Medulla oblongata (tissue), 1 donor: Measurements from ENCODE around the gene SETX.
"Not testable (repeated sequence)": the region's sequence is repeated elsewhere in the genome, so short reads cannot be mapped to it uniquely, and the experiment has no call there.

Source experiments
- DNase-seq: peaks from one replicate; pipeline ENCODE4 v3.0.0-alpha.2; 2015; ENCODE audit errors: extremely low spot score

SETX gene, protein sequence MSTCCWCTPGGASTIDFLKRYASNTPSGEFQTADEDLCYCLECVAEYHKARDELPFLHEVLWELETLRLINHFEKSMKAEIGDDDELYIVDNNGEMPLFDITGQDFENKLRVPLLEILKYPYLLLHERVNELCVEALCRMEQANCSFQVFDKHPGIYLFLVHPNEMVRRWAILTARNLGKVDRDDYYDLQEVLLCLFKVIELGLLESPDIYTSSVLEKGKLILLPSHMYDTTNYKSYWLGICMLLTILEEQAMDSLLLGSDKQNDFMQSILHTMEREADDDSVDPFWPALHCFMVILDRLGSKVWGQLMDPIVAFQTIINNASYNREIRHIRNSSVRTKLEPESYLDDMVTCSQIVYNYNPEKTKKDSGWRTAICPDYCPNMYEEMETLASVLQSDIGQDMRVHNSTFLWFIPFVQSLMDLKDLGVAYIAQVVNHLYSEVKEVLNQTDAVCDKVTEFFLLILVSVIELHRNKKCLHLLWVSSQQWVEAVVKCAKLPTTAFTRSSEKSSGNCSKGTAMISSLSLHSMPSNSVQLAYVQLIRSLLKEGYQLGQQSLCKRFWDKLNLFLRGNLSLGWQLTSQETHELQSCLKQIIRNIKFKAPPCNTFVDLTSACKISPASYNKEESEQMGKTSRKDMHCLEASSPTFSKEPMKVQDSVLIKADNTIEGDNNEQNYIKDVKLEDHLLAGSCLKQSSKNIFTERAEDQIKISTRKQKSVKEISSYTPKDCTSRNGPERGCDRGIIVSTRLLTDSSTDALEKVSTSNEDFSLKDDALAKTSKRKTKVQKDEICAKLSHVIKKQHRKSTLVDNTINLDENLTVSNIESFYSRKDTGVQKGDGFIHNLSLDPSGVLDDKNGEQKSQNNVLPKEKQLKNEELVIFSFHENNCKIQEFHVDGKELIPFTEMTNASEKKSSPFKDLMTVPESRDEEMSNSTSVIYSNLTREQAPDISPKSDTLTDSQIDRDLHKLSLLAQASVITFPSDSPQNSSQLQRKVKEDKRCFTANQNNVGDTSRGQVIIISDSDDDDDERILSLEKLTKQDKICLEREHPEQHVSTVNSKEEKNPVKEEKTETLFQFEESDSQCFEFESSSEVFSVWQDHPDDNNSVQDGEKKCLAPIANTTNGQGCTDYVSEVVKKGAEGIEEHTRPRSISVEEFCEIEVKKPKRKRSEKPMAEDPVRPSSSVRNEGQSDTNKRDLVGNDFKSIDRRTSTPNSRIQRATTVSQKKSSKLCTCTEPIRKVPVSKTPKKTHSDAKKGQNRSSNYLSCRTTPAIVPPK (N-terminal part only)

DNA sequence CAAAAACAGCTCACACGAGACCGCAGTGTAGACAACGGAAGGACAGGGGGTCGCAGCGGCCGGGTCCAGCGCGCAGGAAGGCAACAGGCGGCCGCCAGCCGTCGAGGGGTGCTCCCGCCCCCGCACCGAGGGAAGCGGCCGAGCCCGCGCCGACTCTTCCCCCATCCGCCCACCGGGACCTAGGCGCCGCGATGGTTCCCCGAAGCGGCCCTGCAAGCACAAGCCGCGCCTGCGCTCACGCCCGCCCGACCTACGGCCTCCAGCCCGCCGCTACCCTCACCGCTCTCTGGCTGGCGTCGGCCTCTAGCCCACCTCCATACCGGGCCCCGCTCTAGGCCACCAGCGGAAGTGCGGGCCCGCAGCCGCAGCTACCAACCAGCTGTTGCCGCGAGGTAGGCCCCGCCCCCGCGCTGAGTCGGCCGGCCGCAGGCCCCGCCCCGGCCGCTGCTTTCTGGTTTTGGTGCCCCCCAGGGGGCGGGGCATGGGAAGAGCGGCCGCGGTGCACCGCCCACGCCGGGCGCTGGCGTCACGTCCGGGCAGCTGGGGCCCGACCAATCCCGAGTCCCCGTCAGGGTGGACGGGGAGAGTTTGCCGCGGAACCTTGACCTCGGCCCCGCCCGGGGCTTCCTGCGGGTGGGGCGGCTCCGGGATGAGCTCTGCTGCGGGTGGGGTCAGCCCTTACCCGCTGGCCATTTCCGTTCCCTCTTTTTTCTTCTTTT is at the start of gene SETX:
TSS of gene SETX (minus strand) at position 350 of the 719 bp plus-strand sequence. CDS start 5,558 bp downstream, outside the sequence.
- DNase-seq, result peak; percentile 99

DNA sequence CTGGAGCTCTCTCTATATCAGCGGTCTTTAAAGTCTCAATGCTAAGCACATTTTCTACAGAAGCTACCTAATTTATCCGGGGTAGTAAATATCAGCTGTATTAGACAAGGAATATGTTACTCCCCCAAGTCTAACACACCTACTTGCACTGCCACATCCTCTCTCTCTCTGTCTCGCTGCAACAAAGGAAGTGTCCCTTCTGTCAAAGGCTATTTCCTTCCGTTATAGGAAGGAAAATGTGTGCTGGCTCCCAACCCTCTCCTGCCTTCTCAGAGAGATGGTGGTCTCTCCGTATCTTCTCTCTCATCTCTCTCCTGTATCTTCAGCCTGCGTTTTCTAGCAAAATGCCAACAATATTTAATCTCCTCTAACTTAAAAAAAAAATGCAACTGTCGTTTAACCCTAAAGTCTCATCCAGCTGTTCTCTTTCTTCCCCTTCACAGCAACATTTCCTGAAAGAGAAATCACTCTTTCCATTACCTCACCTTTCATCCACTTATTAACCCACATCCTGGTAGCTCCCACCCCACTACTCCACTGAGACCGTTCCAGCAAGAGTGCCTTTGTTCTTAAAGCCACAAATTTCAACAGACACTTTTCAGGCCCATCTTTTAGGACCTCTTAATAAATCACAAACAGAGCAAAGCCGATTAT is 49.6 kb upstream of the SETX start:
- no peak for DNase-seq

DNA sequence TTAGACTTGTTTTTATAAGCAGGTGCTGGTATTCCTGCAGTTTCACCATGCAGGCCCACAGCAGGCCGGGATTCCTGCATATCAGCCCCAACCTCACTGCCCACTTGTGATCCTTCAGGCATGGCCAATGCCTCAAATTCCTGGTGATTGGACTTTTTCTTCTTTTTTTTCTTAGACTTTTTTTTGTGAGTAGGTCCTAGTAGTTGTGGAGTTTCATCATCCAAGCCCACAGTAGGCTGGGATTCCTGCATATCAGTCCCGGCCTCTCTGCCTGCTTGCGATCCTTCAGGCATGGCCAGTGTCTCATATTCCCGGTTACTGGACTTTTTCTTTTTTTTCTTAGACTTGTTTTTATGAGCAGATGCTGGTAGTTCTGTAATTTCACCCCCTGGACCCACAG is 47.0 kb upstream of the SETX start:
- no peak for DNase-seq

DNA sequence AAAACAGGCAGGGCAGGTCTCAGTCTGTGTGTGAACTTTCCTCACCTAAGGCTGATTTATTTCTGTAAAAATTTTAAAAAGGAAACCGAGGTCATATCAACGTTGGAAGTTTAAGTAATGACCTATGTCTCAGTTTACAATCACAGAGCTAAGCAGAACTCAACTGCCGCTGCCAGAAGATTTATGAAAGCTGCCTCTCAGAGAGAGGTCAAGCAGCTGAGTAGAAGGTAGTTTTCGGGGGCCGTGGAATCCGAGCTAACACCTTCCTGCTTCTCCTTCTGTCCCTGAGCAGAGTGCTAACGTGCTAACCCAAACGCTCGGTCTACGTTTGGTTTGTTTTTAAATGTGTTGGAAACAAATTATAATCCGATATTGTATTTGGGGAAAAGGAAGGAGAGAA is 40.8 kb upstream of the SETX start:
- DNase-seq, result no peak

DNA sequence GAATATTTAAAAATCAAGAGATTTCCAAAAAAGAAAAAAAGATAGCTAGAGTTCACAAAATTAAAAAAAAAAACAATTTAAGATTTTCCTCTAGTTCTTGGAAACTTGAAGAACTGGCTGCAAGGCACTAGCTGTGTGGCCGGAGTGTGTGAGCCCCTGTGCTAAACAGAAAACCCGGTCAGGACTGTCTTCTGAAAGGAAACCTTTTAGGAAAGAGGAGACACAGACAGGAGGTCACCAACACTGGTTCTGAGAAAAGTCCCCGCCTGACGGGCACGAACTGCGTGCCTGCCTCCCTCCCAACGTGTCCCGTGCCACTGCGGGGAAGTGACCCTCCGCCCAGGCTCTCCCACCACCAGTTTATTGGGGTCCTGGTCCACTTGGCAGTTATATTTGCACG is 36.7 kb upstream of the SETX start:
- no peak for DNase-seq

DNA sequence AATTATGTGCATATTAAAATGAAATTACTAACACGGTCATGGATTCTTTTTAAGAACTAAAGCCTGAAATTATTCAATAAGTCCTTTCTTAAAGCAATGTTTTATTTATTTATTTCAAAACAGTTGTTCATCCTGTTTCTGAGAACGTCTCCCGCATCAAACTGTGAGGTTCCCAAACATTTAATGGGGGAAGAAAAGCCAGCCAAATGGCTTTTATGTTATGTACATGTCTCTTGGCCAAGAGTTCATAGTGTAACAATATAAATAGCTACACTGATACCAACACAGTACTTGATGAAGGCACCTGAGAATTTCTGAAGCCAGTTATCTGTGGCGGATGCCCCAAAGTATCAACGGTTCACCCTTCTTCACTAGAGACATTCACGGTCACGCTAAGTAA is 36.2 kb upstream of the SETX start:
- no peak for DNase-seq

DNA sequence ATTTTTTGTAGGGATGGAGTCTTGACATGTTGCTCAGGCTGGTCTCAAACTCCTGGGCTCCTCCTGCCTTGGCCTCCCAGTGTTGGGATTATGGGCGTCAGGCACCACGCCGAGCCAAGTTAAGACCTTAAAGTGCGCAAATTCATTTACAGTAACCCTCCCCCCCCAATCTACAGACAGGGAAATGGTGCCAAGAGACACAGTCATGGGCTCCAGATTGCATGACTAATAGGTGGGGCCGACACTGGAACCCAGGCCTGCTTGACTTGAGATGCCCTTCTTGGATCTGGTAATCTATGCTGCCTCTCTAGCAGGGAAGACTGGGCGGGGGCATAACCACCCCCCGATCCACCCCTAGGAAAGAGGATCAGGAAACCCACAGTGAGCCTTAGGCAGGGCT is 32.3 kb upstream of the SETX start:
- no peak for DNase-seq

DNA sequence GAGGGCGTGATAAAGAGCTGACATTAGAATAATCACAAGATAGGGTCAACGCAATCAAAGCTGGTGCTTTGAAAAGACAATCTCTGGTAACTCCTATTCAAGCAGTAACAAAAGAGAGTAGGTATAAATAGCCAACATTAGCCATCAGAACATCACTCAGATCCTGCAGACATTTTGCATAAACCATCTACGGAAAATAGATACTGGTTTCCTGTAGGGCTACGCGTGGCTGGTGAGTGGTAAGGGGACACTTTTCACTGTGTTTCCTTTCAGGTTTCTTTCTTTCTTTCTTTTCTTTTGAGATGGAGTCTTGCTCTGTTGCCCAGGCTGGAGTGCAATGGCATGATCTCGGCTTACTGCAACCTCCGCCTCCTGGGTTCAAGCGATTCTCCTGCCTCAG is 29.6 kb upstream of the SETX start:
- no peak for DNase-seq

DNA sequence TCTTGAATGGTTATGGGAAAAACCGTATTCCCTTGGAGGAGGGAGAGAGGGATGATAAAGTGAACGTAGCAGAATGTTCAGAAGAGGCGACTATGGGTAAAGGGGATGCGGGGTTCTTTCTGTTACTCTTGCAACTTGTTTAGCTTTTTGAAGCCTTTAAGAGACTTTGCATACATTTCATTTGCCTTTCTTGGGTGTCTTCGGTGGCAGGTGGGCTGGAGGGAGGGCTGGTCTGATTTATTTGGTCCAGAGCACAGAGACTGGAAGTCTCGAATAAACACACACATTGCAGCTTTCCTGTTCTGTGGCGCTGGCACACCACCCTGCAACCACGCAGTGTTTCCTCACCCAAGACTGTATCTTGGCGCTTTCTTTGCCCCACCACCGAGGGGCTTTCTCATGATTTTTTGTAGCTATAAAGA is 28.7 kb upstream of the SETX start:
- DNase-seq, result no peak

DNA sequence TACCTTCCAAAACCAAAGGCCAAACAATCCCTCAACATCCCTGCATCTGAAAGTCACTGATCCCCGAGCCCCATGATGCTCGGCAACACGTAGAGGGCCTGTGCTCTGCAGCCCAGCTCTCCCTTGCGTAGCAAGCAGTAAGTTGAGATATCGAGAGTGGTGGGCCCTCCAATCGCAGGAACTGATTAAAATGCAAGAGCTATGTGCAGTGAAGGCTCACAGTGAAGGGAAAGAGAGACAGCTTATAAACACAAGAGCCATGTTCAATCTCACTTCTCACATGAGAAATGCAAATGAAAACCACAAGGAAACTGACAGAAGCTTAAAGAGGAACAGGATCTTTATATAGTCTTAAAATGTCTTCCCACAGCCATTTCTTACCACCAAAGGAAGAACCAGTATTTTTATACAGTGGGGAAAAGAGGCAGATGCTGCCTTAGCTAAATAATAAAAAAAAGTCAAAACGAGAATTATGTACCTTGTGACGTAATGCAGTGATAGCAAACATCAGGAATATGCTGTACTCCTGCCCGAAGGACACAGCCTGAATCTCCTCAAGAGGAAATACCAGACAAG is 27.3 kb upstream of the SETX start:
- peak; percentile 59 for DNase-seq

DNA sequence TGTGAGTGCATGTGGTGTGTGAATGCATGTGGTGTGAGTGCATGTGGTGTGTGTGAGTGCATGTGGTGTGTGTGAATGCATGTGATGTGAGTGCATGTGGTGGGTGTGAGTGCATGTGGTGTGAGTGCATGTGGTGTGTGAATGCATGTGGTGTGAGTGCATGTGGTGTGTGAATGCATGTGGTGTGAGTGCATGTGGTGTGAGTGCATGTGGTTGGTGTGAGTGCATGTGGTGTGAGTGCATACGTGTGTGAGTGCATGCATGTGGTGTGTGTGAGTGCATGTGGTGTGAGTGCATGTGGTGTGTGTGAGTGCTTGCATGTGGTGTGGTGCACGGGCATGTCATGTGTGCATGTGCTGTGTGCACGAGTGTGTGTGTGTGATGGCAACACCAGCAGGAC is 23.6 kb upstream of the SETX start:
- not testable (repeated sequence) for DNase-seq

DNA sequence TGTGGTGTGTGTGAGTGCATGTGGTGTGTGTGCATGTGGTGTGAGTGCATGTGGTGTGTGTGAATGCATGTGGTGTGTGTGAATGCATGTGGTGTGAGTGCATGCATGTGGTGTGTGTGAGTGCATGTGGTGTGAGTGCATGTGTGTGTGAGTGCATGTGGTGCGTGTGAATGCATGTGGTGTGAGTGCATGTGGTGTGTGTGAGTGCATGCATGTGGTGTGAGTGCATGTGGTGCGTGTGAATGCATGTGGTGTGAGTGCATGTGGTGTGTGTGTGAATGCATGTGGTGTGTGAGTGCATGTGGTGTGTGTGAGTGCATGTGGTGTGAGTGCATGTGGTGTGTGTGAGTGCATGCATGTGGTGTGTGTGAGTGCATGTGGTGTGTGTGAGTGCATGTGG is 23.0 kb upstream of the SETX start:
- DNase-seq, result not testable (repeated sequence)

DNA sequence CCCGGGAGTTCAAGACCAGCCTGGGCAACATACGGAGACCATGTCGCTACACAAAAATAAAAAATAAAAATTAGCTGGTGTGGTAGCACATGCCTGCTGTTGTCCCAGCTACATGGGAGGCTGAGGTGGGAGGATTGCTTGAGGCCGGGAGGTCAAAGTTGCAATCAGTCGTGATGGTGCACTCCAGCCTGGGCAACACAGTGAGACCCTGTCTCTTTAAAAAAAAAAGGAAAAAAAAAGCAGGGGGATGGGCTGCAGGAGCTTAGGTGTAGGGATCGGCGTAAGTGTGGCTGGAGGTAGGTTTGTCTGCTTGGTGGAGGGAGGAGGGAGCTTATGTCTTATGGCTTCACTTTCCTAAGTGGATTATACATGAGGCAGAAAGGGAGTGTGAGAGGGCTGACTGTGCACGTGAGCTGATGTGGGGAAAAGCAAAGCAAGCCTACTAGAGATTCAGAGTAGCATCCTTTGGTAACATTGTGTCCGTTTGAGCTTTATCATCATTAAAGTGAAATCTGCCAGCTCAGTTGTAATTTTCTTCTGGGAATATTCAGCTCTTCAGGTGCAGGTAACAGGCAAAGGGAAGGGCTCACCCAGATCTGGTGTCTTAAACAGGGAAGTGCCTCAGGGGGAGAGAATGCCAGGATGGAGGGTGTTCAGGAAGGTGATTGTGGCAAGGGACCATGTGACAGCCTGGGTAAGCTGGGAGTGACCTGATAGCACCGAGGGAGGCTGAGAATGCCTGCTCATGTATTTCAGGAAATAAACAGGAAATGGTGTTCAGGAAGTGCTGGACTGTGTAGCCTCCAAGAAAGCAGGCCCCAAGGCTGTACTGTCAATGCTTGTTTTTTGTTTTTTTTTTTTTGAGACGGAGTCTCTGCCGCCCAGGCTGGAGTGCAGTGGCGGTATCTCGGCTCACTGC is 17.6 kb upstream of the SETX start:
- DNase-seq, result peak; percentile 88

DNA sequence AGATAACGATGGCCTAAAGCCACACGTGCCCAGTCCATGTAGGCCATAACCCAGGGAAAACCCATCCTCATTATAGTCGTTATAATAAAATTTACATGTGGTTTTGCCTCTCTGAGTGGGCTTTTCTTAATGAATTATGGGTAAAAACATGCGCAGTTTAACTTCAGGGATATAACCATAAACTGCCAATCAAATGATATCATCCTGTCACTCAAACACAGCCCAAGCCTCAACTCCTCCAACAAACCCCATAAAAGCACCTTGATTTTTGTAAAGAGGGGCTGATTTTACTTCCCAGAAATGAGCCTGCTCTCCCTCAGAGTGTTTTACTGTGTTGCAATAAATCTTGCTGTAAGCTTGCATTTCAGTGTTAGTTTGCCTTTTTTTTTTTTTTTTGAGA is 15.8 kb upstream of the SETX start:
- no peak for DNase-seq

DNA sequence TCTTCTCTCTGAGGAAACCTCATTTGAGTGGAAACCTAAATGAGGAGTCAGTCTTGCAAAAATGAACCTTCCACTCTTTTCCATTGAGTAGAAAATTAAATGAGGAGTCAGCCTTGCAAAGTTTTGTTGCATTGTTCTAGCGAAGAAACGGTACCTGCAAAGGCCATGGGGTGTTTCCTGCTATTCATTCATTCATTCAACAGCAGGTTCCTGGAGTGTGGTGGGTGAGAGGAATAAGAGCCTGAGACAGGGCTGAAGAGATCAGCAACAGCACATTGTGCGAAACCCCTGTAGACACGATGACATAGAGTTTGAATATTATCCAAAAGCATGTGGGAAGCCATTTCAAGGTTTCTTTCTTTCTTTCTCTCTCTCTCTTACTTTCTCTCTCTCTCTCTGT is 14.6 kb upstream of the SETX start:
- no peak for DNase-seq

DNA sequence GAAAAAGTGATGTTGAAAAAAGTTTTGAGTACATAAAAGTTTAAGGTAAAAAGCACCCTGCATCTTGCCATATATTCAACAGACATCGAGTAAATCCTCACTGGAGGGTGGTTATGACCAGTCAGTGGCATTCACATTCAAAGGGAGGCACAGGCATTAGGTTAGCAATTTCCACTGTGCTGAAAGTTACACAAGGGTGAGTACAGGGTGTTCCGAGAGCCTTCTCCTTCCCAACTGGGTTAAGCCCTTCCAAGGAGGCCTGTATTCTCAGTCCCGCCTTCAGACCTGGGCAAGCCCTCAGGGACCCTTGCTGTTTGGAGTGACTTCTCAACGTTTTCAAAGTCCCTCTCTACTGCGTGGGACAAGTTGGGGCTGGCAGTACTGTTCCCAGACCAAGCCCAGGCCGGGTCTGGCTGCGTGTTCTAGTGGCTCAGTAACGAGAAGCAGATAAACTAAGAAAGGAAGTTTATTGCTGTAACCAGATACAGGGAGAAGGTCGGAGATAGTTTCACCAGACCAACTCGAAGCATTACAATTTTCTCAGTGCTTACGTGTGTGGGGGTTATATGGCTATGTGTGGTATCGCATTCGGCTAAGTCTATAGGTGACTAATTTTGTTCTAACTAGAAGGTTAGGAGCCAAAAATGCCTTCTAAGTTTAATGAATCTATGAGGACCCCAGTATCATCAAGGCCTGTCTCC is 13.0 kb upstream of the SETX start:
- no peak for DNase-seq

DNA sequence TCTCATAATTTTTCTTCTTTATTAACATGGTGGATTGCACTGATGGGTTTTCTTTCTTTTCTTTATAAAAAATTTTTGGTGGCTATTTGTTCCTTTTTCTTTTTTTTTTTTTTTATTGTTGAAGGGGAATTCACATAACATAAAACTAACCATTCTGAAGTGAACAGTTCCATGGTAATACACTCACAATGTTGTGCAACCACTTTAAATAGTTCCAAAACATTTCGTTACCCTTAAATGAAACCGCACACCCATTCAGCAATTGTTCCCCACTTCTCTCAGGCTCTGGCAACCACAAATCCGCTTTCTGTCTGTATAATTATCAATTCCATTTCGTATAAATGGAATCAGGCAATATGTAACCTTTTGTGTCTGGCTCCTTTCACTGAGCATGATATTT is 11.7 kb upstream of the SETX start:
- no peak for DNase-seq

DNA sequence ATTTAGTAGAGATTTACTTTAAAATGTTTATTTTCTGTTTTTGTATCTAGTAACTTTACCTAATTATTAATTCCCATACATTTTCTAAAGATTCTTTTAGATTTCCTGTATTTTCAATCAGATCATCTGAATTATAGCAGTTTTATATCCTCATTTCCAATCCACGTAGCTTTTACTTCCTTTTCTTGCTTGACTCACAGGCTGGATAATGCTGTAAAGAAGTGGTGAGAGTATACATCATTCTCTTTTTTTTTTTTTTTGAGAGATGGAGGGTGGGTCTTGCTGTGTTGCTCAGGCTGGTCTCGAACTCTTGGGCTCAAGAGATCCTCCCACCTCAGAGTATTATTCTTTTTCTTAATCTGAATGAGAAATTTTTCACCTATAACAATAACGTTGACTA is 11.2 kb upstream of the SETX start:
- DNase-seq, result no peak

DNA sequence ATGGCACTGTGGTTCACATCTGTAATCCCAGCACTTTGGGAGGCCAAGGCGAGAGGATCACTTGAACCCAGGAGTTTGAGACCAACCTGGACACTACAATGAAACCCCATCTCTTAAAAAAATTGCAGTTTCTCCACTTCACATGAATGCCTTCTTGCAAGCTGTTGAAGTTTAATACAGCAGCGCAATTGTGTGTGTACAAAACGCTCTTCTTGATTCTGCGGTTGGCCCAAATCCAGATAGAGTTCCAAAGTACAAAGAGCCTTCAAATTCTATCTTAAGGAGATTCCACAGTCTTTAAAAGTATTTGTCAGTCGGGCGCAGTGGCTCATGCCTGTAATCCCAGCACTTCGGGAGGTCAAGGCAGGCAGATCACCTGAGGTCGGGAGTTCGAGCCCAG is 9.3 kb upstream of the SETX start:
- DNase-seq, result no peak
